Immature natural killer cell (primary cell): ENCODE measurements around the gene KIAA1755. TPM values are rescaled to one million over a fixed set of nuclear protein-coding genes. Genes with fewer than 3 reads are reported as not detected.
"Not testable (repeated sequence)": the region's sequence is repeated elsewhere in the genome, so short reads cannot be mapped to it uniquely, and the experiment has no call there.

Experiments
- DNase-seq, 3 donors: peaks; one replicate each; pipeline ENCODE4 v3.0.0; 2022; ENCODE audit warnings: mixed read lengths in 1 of 3
- H3K27ac Mint-ChIP-seq, 6 donors: one replicate each; pipeline ENCODE4 v1.8.0; 2020; ENCODE audit warnings: mixed read lengths in 6 of 6, mild to moderate bottlenecking in 5 of 6, inconsistent platforms in 4 of 6, moderate library complexity in 3 of 6
- H3K27me3 Mint-ChIP-seq, 3 donors: one replicate each; pipeline ENCODE4 v1.8.0; 2020 to 2021; ENCODE audit warnings: low read depth in 3 of 3, mild to moderate bottlenecking in 3 of 3, mixed read lengths in 3 of 3, moderate library complexity in 3 of 3, inconsistent platforms in 1 of 3
- H3K36me3 Mint-ChIP-seq, 3 donors: one replicate each; pipeline ENCODE4 v1.8.0; 2020; ENCODE audit warnings: mixed read lengths in 3 of 3, inconsistent platforms in 2 of 3, mild to moderate bottlenecking in 2 of 3
- H3K4me1 Mint-ChIP-seq, 2 donors: one replicate each; pipeline ENCODE4 v1.8.0; 2020; ENCODE audit warnings: inconsistent platforms in 2 of 2, mild to moderate bottlenecking in 2 of 2, mixed read lengths in 2 of 2, moderate library complexity in 1 of 2
- H3K4me3 Mint-ChIP-seq, 5 donors: one replicate each; pipeline ENCODE4 v1.8.0; 2020; ENCODE audit warnings: mild to moderate bottlenecking in 5 of 5, mixed read lengths in 5 of 5, inconsistent platforms in 3 of 5, moderate library complexity in 3 of 5
- H3K9me3 Mint-ChIP-seq, 6 donors: one replicate each; pipeline ENCODE4 v1.8.0; 2020; ENCODE audit warnings: mild to moderate bottlenecking in 6 of 6, mixed read lengths in 6 of 6, inconsistent platforms in 4 of 6, moderate library complexity in 3 of 6
- polyA plus RNA-seq, 3 donors: library from polyadenylated mRNA; unstranded; fragments of 300-500 nt; fragmentation: Illumina TruSeq; gene quantifications; one replicate each; pipeline ENCODE4 v1.2.3, GENCODE V29; 2021

Gene KIAA1755
- polyA plus RNA-seq, 3 donors from 2014 or later = not detected

DNA sequence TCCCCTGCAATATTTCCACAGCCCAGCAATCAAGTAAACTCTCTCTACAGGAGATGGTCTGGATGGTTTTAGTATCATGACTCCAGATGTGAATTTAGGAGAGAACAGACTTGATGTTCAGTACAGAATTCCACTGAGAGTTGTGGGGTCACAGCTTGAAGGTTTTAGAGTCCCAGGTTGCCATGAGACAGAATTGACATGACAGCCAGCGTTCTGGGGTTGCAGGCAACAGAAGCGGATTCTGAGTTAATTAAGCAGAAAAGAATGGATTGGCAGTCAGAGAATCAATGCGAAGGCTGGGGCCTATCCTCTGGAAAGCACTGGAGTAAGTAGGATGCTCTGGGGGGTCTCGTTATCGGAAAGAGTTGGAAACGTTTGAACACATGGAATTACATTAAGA lies 2.4 kb upstream of the KIAA1755 start:
- peaks cover 11 to 24% (median 14%) of the 10 kb centered on the region in 3 donors for H3K27me3 Mint-ChIP-seq
- H3K4me1 Mint-ChIP-seq = peaks cover 0 to 2% of the 10 kb centered on the region in 2 donors
- no peak overlapping the region for H3K4me3 Mint-ChIP-seq
- no peak for DNase-seq
- H3K9me3 Mint-ChIP-seq = no peaks in the 10 kb centered on the region
- no peak overlapping the region for H3K27ac Mint-ChIP-seq
- H3K36me3 Mint-ChIP-seq = no peaks in the 10 kb centered on the region

DNA sequence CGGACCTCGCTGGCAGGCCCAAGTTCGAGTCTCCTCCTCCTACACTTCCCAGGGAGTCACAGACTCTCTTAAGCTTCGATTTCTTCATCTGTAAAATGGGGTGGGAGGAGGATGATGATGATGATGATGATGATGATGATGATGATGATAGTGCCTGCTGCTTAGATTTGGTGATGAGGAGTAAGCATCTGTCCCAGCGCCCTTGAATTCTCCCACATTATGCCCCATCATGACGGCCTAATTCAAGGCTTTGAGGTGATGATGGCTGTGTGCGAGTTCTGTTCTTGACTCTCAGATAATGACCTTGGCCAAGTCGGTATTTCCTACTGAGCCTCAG lies 487 bp upstream of the KIAA1755 start:
- H3K4me3 Mint-ChIP-seq = peak overlapping the region in 1 of 5 donors; percentile 31
- DNase-seq = no peak
- peaks cover 0 to 2% of the 10 kb centered on the region in 2 donors for H3K4me1 Mint-ChIP-seq
- no peaks in the 10 kb centered on the region for H3K36me3 Mint-ChIP-seq
- H3K9me3 Mint-ChIP-seq = no peaks in the 10 kb centered on the region
- H3K27ac Mint-ChIP-seq = no peak overlapping the region
- H3K27me3 Mint-ChIP-seq = peaks cover 9 to 24% (median 18%) of the 10 kb centered on the region in 3 donors

DNA sequence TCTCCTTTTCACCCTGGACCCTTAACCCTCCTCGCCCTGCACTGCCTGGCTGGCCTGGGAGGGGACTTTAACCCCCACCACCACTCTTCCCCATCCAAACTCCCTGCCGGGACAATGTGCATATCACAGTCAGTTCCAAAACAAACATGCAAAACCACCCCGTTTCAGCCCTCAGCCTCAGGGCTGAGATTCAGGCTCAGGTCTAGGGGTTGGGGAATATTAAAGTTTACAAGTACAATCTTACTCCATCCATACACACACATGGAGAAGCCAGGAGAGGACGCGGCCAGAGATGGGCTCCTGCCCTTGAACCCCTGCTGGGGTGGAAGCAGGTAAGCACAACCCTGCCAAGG lies 534 bp downstream of the KIAA1755 start:
- Mint-ChIP-seq H3K27me3 (peaks cover 8 to 28% (median 18%) of the 10 kb centered on the region in 3 donors), H3K9me3 (no peaks in the 10 kb centered on the region), H3K4me1 (peaks cover 0 to 2% of the 10 kb centered on the region in 2 donors), H3K36me3 (no peaks in the 10 kb centered on the region), H3K4me3 (no peak overlapping the region), H3K27ac (no peak overlapping the region)
- no peak for DNase-seq

DNA sequence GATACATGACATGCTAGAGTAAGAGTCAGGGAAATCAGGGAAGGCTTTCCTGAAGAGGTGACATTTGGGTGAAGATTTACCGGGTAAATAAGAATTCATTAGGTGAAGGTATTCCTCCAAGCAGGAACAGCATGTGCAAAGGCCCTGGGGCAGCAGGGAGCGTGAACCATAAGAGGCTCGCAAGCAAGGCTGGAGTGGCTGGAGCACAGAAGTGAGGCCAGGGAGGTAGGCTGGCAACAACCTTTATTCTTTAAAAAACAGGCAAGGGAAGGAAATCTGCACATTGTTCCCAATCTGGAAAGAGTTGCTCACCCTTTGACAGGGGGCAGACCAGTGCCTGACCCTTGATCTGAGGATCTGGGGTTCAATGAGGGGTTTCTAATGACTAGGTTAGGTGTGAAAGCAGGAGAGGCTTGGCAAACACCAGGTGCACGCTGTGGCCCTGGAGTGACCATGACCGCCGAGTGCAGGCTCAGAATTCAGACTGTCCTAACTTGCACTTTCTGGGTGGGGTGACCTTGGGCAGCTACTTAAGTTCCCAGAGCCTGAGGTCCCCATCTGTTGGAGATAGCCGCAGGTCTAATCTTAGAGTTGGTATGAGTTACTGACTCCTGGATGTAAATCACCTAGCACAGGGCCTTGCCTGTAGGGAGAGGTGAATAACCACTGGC lies 1.9 kb downstream of the KIAA1755 start:
- Mint-ChIP-seq H3K27ac (no peak overlapping the region), H3K4me3 (no peak overlapping the region), H3K27me3 (peaks cover 8 to 28% (median 21%) of the 10 kb centered on the region in 3 donors), H3K4me1 (peaks cover 0 to 2% of the 10 kb centered on the region in 2 donors), H3K36me3 (no peaks in the 10 kb centered on the region), H3K9me3 (no peaks in the 10 kb centered on the region)
- DNase-seq = no peak

DNA sequence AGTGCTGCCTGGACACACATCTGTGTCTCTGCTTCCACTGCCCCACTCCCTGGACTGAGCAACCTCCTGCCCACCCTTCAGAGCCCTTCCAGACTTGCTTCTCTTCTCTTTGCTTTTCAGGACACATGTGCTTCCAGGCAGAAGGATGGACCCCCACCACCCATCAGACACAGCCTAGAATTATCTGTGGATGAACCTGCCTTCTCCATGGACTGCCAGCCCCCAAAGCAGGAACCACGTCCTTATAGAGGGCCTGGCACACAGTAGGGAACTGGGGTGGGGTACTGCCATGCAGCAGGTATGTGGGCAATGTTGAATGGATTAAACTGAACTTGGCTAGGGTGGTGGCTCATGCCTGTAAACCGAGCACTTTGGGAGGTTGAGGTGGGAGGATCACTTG lies 3.6 kb downstream of the KIAA1755 start:
- DNase-seq = no peak
- H3K9me3 Mint-ChIP-seq = no peaks in the 10 kb centered on the region
- H3K27me3 Mint-ChIP-seq = peaks cover 8 to 29% (median 21%) of the 10 kb centered on the region in 3 donors
- no peaks in the 10 kb centered on the region for H3K36me3 Mint-ChIP-seq
- H3K4me1 Mint-ChIP-seq = peaks cover 0 to 2% of the 10 kb centered on the region in 2 donors
- no peak overlapping the region for H3K27ac Mint-ChIP-seq
- H3K4me3 Mint-ChIP-seq = no peak overlapping the region

- DNase-seq = no peak
- H3K27me3 Mint-ChIP-seq = peaks cover 6 to 24% (median 17%) of the 10 kb centered on the region in 3 donors
- no peaks in the 10 kb centered on the region for H3K36me3 Mint-ChIP-seq
- H3K9me3 Mint-ChIP-seq = no peaks in the 10 kb centered on the region
- H3K4me3 Mint-ChIP-seq = no peak overlapping the region
- H3K4me1 Mint-ChIP-seq = peaks cover 0 to under 1% of the 10 kb centered on the region in 2 donors
- no peak overlapping the region for H3K27ac Mint-ChIP-seq
Measured at GRCh38 chr20:38256021-38256420, 4.5 kb downstream of the KIAA1755 start.

DNA sequence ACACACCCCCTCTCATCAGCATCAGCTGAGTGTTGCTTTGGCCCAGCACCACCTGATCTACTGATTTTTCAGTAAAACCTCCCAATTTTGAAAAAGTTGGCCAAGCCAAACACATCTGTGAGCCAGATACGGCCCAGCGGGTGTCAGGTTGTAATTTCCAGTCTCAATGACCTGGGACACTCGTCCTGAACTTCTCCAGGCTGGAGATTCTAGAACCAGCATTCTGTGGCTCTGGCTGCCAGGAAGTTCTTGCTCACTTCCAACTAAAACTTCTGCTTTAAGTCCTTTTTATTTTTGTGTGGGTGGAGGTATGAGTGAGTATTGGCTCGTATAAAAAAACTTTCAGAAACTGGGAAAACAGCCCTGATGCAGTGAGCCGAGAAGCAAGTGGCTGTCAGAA lies 5.1 kb downstream of the KIAA1755 start:
- Mint-ChIP-seq H3K9me3 (no peaks in the 10 kb centered on the region), H3K27me3 (peaks cover 5 to 22% (median 15%) of the 10 kb centered on the region in 3 donors), H3K4me3 (no peak overlapping the region), H3K27ac (no peak overlapping the region), H3K36me3 (no peaks in the 10 kb centered on the region), H3K4me1 (no peaks in the 10 kb centered on the region)
- DNase-seq = no peak

DNA sequence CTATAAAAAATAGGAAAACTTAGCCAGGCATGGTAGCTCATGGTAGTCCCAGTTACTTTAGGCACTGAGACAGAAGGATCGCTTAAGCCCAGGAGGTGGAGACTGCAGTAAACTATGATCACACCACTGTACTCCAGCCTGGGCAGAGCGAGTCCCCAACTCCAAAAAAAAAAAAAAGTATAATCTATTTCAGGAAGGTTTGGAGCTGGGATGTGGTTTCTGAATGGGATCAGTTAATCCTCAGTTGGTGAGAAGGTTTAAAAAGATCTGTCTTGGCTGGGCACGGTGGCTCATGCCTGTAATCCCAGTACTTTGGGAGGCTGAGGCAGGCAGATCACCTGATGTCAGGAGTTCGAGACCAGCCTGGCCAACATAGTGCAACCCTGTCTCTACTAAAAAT lies 5.9 kb downstream of the KIAA1755 start:
- peaks cover 5 to 16% (median 13%) of the 10 kb centered on the region in 3 donors for H3K27me3 Mint-ChIP-seq
- not testable (repeated sequence) for H3K9me3 Mint-ChIP-seq, H3K36me3 Mint-ChIP-seq, H3K27ac Mint-ChIP-seq, H3K4me1 Mint-ChIP-seq, DNase-seq, H3K4me3 Mint-ChIP-seq

GRCh38 chr20:38253571-38253970 lies 7.0 kb downstream of the KIAA1755 start:
- Mint-ChIP-seq H3K9me3 (no peaks in the 10 kb centered on the region), H3K27me3 (peaks cover 4 to 9% (median 9%) of the 10 kb centered on the region in 3 donors), H3K4me3 (no peak overlapping the region), H3K4me1 (no peaks in the 10 kb centered on the region), H3K27ac (no peak overlapping the region), H3K36me3 (no peaks in the 10 kb centered on the region)
- no peak for DNase-seq

DNA sequence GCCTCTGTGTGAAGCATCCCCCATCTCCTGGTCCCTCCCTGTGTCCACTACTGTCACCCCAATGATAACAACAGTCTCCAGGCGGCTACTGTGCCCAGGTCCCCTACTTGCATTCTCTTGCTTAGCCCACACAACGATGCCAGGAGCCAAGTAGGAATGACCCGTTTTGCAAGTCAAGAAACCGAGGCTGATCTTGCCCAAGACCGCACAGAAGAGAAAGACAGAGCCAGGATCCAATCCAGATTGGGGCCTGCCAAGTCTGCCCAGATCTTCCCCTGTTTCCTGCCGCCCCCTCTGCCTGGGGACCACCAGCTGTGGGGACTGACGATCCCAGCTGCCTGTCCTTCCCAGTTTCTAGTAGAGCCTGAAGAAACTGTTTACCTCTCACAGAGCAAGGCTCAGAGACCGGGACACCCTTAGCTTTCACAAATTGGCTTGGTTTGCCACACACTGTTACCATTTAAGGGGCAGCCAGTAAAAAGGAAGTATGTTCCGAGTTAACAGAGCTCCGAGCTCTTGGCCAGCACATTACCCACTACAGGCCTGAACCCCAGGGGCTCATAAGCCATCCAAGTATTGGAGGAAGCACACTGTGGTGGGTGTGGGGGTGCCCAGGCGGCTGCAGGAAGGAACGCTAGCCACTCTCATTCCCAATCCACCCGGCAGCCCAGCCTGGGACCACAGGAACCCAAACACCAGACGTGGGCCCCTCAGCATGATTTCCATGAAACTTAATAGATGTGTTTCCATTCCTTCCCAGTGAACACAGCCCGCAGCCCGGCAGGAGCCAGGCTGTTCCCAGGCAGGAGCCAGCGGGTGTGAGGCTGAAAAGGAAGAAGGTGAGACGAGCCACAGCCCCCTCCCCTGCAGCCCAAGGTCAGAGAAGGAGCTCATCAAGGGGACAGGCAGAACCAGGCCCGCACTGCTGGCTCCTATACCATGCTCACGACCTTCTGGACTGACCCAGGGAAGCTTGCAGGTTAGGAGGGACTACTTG lies 7.9 kb downstream of the KIAA1755 start:
- no peak for DNase-seq
- H3K4me1 Mint-ChIP-seq = no peaks in the 10 kb centered on the region
- peaks cover 0 to 9% (median 4%) of the 10 kb centered on the region in 3 donors for H3K27me3 Mint-ChIP-seq
- H3K9me3 Mint-ChIP-seq = no peaks in the 10 kb centered on the region
- H3K36me3 Mint-ChIP-seq = no peaks in the 10 kb centered on the region
- no peak overlapping the region for H3K4me3 Mint-ChIP-seq
- no peak overlapping the region for H3K27ac Mint-ChIP-seq

DNA sequence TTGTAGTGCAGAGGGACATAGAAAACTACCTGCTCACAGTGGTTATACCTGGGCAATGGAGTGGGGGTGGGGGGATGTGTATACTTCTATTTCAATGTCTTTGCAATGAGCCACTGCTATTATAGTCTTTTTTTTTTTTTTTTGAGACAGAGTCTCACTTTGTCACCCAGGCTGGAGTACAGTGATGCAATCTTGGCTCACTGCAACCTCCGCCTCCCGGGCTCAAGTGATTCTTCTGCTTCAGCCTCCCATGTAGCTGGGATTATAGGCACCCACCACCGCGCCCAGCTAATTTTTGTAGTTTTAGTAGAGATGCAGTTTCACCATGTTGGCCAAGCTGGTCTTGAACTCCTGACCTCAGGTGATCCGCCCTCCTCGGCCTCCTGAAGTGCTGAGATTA lies 9.1 kb downstream of the KIAA1755 start:
- H3K27me3 Mint-ChIP-seq, H3K4me1 Mint-ChIP-seq, DNase-seq, H3K27ac Mint-ChIP-seq, H3K9me3 Mint-ChIP-seq, H3K4me3 Mint-ChIP-seq, H3K36me3 Mint-ChIP-seq: not testable (repeated sequence)

DNA sequence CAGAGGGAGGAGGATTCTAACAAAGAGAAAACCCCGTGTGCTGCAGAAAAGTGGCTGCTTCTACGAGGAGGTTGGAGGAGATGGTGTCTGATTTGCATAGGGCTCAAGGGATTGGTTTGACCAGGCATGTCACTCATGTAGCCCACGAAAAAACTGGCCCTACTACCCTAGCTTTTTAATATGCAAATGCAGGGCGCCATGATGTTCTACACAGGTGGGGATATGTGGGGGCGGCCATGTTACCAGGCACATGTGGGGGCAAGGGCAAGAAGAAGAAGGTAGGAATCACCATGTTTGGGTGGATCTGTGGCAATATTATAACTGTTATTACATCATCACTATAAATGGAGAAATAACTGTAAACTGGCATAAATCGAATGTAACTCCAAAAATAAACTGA lies 9.9 kb downstream of the KIAA1755 start:
- H3K36me3 Mint-ChIP-seq = no peaks in the 10 kb centered on the region
- no peaks in the 10 kb centered on the region for H3K4me1 Mint-ChIP-seq
- peaks cover 0 to 7% (median 6%) of the 10 kb centered on the region in 3 donors for H3K27me3 Mint-ChIP-seq
- no peak overlapping the region for H3K27ac Mint-ChIP-seq
- no peak overlapping the region for H3K4me3 Mint-ChIP-seq
- no peak for DNase-seq
- H3K9me3 Mint-ChIP-seq = no peaks in the 10 kb centered on the region

DNA sequence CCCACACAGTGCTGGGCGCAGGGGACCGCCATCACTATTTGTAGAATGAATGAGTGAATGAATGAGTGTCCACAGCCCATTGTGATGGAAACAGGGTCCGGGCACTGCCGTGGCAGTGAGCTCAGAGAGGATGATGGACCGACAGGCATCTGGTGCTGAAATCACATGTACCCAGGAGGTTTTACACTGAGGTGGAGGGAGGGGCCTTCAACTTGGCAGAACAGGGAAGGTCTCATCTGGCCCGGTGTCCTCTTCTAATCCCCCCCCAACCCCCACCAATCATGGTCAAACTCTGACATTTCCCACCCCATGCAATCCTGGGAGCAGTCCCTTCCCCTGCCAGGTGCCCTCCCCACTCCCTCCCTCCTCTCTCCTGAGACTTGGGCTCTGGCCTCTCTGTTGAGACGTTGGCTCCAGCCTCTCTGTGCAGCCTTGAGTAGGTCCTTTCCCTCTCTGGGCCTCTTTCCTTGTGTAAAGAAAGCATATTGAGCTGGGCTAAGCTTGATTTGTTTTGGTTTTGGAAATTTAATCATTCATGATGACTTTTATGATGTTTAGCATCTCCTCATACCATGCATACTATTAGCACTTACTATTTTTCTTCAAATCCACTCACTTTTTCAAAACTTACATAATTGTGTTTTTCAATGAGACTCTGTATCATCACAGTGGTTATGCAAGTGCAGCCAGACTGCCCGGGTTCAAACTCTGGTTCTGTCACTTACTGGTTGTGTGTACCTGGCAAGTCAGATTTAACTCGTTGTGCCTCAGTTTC lies 10.8 kb downstream of the KIAA1755 start:
- peaks cover 0 to 5% (median 0%) of the 10 kb centered on the region in 6 donors for H3K9me3 Mint-ChIP-seq
- peaks cover 0 to 9% (median 4%) of the 10 kb centered on the region in 3 donors for H3K27me3 Mint-ChIP-seq
- DNase-seq = no peak
- no peaks in the 10 kb centered on the region for H3K4me1 Mint-ChIP-seq
- H3K36me3 Mint-ChIP-seq = no peaks in the 10 kb centered on the region
- H3K4me3 Mint-ChIP-seq = no peak overlapping the region
- H3K27ac Mint-ChIP-seq = no peak overlapping the region

- no peak for DNase-seq
- H3K4me3 Mint-ChIP-seq = no peak overlapping the region
- peaks cover 0 to 20% (median 6%) of the 10 kb centered on the region in 6 donors for H3K9me3 Mint-ChIP-seq
- H3K27me3 Mint-ChIP-seq = peaks cover 0 to 12% (median 3%) of the 10 kb centered on the region in 3 donors
- H3K27ac Mint-ChIP-seq = no peak overlapping the region
- H3K36me3 Mint-ChIP-seq = no peaks in the 10 kb centered on the region
- no peaks in the 10 kb centered on the region for H3K4me1 Mint-ChIP-seq
Measured at GRCh38 chr20:38248133-38248532, 12.4 kb downstream of the KIAA1755 start.
